ENCODE results near the gene IGF2. TPM values are rescaled to one million over a fixed set of nuclear protein-coding genes. Genes with fewer than 3 reads are reported as not detected.

IGF2 gene
- total and polyA plus RNA-seq, 2 donors (not counting 3 experiments of a cell fraction or from before 2014, with no cell fraction given), result 5.7 to 21.0 TPM

DNA sequence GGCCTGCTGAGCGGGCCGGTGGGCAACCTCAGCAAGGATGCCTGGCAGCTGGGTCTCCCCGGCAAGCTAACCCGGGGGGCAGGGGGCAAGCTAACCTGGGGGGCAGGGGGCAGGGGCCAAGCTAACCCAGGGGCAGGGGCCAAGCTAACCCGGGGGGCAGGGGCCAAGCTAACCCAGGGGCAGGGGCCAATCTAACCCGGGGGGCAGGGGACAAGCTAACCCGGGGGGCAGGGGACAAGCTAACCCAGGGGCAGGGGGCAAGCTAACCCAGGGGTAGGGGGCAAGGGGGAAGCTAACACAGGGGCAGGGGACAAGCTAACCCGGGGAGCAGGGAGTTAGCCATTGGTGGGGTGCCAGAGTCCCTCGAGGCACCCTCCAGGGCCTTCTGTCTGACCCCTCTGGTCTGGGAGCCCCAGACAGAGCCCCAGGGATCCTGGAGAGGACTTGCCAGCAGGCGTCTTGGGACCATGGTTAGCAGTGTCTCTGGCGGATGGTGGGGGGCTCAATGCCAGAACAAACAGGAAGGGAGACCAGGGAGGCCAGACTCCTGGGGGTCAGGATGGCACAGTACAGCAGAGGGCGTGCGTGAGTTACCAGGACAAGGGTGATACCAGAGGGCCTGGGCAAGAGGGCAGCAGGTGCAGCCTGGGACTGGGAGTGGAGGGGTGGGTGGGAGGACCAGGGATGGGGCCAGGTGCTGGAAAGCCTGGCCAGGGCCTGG, 16.1 kb downstream of the IGF2 start:
- Histone ChIP-seq H3K79me2 (ENCODE audit: control insufficient read depth, insufficient read depth, low read length) (no peaks in the 10 kb centered on the region), H2AFZ (ENCODE audit: low read depth, low read length) (no peak overlapping the region), H3K36me3 (ENCODE audit: control insufficient read depth in 2 of 2, extremely low read depth in 1 of 2, insufficient read depth in 2 of 2, low read length in 2 of 2) (no peaks in the 10 kb centered on the region), H3K4me1 (ENCODE audit: control insufficient read depth, extremely low read depth, insufficient read depth, low read length) (no peaks in the 10 kb centered on the region), H3K4me2 (ENCODE audit: insufficient read depth, low read length) (no peak overlapping the region), H4K20me1 (replicated peaks; ENCODE audit: control insufficient read depth, extremely low read depth, insufficient read depth, low read length) (no peaks in the 10 kb centered on the region), H3K27ac (ENCODE audit: insufficient read depth, low read depth, low read length) (no peak overlapping the region), H3K9me1 (replicated peaks; ENCODE audit: control insufficient read depth, extremely low read depth, insufficient read depth, low read length) (no peaks in the 10 kb centered on the region), H3K9ac (replicated peaks; ENCODE audit: extremely low read depth, insufficient read depth, low read length) (no peak overlapping the region), H3K27me3 (ENCODE audit: control insufficient read depth in 2 of 2, insufficient read depth in 2 of 2, low read length in 2 of 2) (peaks cover 0 to 4% of the 10 kb centered on the region in 2 experiments), H3K9me3 (replicated peaks; ENCODE audit: control insufficient read depth, insufficient read depth, low read length) (no peaks in the 10 kb centered on the region), H3K4me3 (replicated peaks in 1 of 3; ENCODE audit: insufficient read depth in 1 of 3, low read depth in 1 of 3, low read length in 3 of 3) (no peak overlapping the region)
- FAIRE-seq (no peak), DNase-seq (ENCODE audit: low read depth, low spot score) (peak; percentile 38)
- no TSS peak for BruUV-seq (replicated peaks)
- dilution Hi-C loops (cut with MboI; ENCODE audit: extremely low pct_ligation_motif_present, low sequenced_read_pairs) (no loop called here), intact Hi-C loops (cut with micrococcal nuclease) (loop anchor here (1.0 kb wide), 1 partner anchor 46 kb away; no protein-coding TSS in a partner anchor)
- POLR2A ChIA-PET, result interaction anchor here (0.9 kb wide), 1 partner anchor 26 kb away, joined by 4 read pairs; no protein-coding TSS in a partner anchor
- CTCF ChIA-PET, result interaction anchor here (1.4 kb wide), 1 partner anchor 470 kb away, joined by 3 read pairs; no protein-coding TSS in a partner anchor
- TF ChIP-seq, protein P1, sequence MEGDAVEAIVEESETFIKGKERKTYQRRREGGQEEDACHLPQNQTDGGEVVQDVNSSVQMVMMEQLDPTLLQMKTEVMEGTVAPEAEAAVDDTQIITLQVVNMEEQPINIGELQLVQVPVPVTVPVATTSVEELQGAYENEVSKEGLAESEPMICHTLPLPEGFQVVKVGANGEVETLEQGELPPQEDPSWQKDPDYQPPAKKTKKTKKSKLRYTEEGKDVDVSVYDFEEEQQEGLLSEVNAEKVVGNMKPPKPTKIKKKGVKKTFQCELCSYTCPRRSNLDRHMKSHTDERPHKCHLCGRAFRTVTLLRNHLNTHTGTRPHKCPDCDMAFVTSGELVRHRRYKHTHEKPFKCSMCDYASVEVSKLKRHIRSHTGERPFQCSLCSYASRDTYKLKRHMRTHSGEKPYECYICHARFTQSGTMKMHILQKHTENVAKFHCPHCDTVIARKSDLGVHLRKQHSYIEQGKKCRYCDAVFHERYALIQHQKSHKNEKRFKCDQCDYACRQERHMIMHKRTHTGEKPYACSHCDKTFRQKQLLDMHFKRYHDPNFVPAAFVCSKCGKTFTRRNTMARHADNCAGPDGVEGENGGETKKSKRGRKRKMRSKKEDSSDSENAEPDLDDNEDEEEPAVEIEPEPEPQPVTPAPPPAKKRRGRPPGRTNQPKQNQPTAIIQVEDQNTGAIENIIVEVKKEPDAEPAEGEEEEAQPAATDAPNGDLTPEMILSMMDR (IDR thresholded peaks at IDR 0.05; ENCODE audit: extremely low read depth in 1 of 2, insufficient read depth in 1 of 2, low read depth in 1 of 2, low read length in 2 of 2), result peak in 1 of 2 donors; percentile 29
- no peak for TF ChIP-seq POLR2AphosphoS5 (IDR thresholded peaks at IDR 0.05; ENCODE audit: insufficient read depth, low read depth, low read length)
